LoVo (cell line): ENCODE results near the gene NR4A1.

Experiments
- DNase-seq: peaks from one replicate; pipeline ENCODE4 v3.0.0-alpha.2; 2016; ENCODE audit warnings: low spot score

The NR4A1 gene

GRCh38 chr12:52018433-52019112, 32.7 kb upstream of the NR4A1 start:
- no peak for DNase-seq

GRCh38 chr12:52019113-52019770, 32.0 kb upstream of the NR4A1 start:
- no peak for DNase-seq

GRCh38 chr12:52020539-52021336, 30.5 kb upstream of the NR4A1 start:
- peak; percentile 28 for DNase-seq

GRCh38 chr12:52022841-52023181, 28.4 kb upstream of the NR4A1 start:
- DNase-seq: peak; percentile 41

- peak; percentile 95 for DNase-seq
Measured at GRCh38 chr12:52023182-52023975, 27.9 kb upstream of the NR4A1 start.

GRCh38 chr12:52023976-52024688, 27.1 kb upstream of the NR4A1 start:
- DNase-seq: no peak

GRCh38 chr12:52024845-52025230, 26.4 kb upstream of the NR4A1 start:
- DNase-seq: peak; percentile 95

GRCh38 chr12:52026263-52026662, 25.0 kb upstream of the NR4A1 start:
- DNase-seq: no peak

GRCh38 chr12:52027085-52027843, 24.0 kb upstream of the NR4A1 start:
- no peak for DNase-seq

GRCh38 chr12:52029685-52030084, 21.6 kb upstream of the NR4A1 start:
- DNase-seq: no peak

- peak; percentile 32 for DNase-seq
Measured at GRCh38 chr12:52032446-52032803, 18.8 kb upstream of the NR4A1 start.

GRCh38 chr12:52032804-52033445, 18.3 kb upstream of the NR4A1 start:
- DNase-seq: peak; percentile 100

- no peak for DNase-seq
Measured at GRCh38 chr12:52033446-52034140, 17.6 kb upstream of the NR4A1 start.

GRCh38 chr12:52035190-52035589, 16.1 kb upstream of the NR4A1 start:
- DNase-seq: no peak

GRCh38 chr12:52035926-52036325, 15.3 kb upstream of the NR4A1 start:
- no peak for DNase-seq

GRCh38 chr12:52036587-52037171, 14.6 kb upstream of the NR4A1 start:
- DNase-seq: peak; percentile 93

GRCh38 chr12:52037248-52037861, 13.9 kb upstream of the NR4A1 start:
- DNase-seq: peak; percentile 65

- no peak for DNase-seq
Measured at GRCh38 chr12:52038447-52038846, 12.8 kb upstream of the NR4A1 start.

- DNase-seq: no peak
Measured at GRCh38 chr12:52041035-52041434, 10.2 kb upstream of the NR4A1 start.
